GM21786 (cell line): ENCODE data around the gene ASAP3.

Source experiments
- ATAC-seq: cut with Tn5 transposase; IDR thresholded peaks from one replicate; pipeline ENCODE4 v1.9.1; 2021; ENCODE audit not compliant: unreplicated experiment

ASAP3 gene

DNA sequence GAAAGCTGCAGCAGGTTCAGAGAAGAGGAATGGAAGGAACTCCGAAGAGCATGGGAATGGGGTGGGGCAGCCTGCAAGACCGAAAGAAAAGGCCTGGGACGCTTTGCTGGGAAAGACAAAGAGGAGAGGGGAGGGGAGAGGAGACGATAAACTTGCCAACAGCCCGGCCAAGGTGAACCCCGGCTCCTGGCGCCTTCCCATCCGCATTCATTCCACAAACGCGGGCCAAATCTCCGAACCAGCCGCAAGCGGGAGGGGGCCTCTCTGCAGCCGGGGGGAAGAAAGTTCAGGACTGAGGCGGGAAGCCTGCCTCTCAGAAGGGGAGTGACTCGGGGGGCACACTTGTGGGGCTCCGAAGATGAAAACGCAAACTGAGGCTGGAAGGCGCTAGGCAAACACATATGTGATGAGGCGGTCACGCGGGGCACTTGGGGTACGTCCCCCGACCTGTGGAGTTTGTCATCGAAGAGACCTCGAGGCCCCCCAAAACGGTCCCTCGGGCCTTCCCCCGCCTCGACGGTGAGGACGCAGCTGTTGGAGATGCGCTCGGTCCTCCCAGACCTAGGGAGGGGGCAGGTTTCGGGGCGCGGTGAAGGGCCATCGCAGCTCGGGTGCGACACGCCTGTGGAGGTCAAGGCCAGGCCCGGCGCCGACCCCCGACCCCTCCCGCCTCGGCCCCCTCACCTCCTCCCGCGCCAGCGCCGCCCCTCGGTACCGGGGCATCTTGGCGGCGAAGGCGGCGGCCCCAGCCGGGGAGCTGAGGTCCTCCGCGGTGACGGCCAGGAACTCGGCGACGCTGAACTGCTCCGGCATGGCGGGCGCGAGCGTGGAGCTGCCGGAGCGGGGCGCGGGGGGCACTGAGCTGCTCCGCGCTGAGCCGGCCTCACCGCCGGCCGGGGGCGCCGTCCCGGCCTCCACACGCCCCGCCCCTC lies at the start of gene ASAP3:
ASAP3 (minus strand) TSS at position 859 of the 932 bp plus-strand sequence; CDS start at position 813, 46 bp downstream.
- no peak for ATAC-seq

- ATAC-seq, result no peak
These were observed 49.5 kb upstream of the ASAP3 start for GRCh38 chr1:23533246-23534023.

DNA sequence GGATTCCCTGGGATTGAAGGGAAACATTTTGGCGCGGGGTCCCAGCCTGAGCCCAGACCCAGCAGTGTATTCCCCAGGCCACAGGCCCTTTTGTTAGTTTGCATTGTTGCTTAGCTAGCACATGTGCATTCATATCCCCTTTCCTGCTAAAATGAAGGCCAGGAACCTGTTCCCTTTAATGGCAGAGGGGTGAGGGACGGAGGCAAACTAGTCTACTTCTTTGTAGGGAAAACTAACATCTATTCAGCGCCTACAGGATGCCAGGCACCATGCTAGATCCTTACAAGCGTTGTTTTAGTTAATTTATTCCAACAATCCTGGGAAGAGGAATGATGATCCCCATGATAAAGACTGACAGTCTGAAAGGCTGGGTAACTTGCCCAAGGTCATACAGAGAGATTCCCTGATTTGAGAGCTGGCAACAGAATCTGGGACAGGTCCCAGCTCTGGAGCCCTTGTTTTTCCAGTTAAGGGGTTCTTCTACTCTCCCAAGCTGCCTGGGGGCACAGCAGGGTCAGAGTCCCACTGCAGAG lies 47.6 kb upstream of the ASAP3 start:
- ATAC-seq, result no peak

- ATAC-seq, result no peak
These were observed 47.0 kb upstream of the ASAP3 start, which contains the start of gene E2F2 for GRCh38 chr1:23530747-23531561. TSS of gene E2F2 (minus strand) at chr1:23531233. CDS start at chr1:23530793, 440 bp downstream.

GRCh38 chr1:23530087-23530746 lies 46.2 kb upstream of the ASAP3 start:
- no peak for ATAC-seq

DNA sequence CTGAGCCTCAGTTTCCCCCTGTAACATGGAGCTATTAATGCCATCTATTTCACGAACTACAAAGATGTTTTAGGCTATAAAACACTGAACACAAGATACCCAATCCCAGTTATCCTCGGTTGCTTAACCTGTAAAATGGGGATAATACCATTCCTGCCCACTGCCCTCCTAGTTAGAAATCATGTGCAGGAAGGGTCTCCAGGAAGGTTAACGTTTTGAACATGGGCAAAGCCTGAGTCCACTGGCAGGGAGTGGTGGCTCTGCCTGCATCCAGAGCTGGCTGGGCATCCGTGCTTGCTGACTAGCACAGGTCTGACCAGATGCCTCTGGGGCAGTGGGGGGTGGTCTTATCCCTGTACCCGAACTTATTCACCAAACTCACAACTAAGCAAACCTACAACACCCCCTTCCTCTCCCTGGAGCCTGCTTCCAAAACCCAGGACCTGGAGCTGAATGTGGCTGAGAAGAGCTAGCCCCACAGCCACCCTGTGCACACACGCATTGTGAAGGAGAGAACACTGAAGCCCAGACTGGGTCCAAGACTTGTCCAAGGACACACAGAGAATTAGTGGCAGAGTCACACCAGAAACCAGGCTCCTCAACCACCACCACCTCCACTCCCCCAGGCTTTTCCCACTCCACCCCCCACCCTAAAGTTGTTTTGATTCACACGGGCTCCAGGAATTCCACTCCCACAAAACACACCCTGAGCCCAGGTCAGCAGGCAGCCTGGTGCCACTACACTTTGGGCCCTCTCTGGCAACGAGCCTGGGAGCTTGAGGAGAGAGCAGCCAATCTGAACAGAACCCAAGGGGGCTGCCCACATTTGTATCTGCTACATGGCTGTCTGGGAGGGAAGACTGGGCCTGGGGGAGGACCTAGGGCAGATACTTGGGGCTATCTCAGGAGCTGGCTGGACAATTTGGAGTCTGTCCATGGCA lies 45.4 kb upstream of the ASAP3 start:
- ATAC-seq, result no peak

DNA sequence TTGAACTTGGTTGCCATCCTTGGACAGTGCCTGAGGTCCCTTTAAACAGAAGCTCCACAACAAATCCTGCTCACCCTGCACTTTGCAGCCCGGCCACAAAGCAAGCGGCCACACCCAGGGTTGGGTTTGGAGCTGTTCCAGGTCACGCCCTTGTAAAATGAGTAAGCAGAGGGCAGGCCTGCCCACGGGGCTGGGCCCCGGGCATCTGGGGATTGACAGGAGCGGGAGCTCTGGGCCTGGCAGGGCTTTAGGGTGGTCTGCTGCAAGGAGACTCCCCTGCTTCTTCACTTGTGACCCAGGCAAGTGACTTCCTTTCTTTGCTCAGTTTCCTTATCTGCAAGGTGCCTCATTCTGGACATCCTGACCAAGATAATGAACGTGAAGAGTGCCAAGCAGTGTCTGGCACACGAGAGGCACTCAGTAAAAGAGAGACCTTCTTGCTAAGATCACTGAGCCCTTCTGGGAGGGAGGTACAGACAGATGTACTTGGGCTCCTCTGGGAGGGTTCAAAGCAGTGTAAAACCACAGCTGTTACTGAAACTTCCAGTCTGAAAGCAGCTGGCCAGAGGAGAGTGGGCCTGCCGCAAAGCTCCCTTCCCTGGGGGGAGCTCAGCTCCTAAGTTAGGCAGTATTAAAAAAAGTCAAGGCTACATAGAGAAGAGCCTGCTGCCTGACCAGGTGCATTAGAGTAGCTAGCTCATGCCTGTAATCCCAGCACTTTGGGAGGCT lies 44.4 kb upstream of the ASAP3 start:
- ATAC-seq, result peak; percentile 41

GRCh38 chr1:23527900-23528249 lies 43.9 kb upstream of the ASAP3 start:
- ATAC-seq, result no peak

- ATAC-seq, result no peak
These were observed 43.4 kb upstream of the ASAP3 start for GRCh38 chr1:23527366-23527765.

DNA sequence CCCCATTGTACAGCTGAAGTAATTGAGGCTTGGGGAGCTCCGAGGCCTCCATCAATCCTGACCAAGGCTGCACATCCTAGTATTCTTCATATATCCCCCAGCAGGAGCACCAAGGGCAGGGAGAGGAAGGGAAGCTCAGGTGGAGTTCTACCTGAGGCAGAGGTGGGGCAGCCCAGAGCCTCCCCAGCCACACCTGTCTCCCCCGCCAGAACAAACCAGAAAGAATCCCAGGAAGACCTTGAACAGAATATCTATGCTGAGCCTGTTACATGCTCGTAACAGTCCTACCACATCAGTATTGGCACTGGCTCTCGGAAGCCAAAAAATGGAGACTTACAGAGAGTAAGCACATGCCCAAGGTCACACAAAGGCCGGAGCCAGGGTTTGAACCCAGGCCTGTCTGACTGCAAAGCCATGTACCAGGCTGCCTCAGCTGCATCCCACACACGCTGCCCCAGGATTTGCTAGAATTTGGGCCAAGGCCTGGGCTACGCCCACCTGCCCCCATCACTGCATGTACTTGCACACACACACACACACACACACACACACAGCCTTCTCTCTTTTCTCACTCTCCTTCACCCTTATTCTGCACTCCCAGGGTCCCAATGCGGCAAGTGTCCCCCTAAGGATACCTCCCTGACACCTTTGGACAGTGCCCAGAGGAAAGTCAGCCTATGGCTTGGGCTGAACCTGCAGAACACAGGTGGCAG lies 42.5 kb upstream of the ASAP3 start:
- no peak for ATAC-seq

DNA sequence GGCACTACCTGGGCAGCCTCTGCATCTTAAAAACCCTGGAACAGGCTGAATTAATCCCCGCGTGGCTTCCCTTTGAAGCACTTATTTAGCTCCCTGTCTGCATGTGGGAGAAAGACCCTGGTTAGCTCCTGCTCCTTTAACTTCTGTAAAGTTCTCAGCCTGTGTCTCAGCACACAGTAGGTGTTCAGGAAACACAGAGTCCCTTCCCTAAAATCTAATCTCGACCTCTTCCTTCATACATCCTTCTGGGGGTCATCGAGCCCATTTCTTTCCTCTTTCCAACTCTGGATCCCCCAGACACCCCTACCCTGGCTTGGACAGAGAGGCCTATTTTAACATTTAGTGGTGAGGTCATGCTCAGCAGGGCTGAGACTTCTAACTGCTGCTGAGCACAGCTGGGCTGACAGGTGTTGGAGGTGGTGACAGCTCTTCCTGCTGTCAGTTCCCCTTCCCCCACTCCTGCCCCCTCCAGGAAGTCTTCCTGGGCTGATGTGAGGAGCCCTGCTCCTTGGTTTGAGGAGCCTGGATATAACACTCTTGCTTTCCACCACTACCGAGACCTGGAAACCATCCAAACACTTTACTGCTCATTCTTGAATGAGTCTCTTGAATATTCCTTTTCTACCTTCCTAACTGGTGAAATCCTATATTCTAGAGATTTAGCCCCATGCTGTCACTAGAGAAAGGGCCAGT lies 41.7 kb upstream of the ASAP3 start:
- ATAC-seq, result no peak

DNA sequence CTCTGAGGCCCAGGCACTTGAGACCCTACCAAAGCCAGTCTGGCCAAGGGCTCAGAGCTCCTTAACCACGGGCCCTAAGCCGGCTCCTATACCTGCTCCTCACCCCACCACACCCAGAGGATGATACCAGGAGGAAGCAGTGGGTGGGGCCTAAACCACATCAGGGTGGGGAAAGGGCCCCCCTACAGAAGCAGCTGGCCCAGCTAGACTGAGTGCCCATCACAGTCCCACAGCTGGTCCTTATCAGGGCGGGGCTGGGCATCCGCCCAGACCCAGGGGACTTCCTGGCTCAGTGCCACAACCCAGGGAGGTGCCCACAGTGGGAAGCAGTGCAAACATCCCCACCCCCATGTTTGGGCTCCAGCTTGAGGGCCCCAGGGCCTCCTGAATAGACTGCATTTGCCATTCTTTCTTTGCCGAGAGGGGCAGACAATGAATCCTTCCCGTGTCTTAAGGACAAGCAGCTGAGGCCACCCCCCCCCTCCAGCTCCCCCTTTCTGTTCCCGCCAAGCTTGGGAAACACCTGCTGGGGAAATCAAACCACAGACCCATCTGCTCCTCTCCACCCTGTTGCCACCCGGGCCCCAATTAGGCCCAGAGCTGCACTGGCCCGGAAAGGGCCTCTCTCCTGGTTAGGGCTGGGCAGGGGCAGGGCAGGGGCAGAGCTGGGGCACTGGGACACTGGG lies 40.9 kb upstream of the ASAP3 start:
- no peak for ATAC-seq

GRCh38 chr1:23524163-23524562 lies 40.2 kb upstream of the ASAP3 start:
- no peak for ATAC-seq

GRCh38 chr1:23522244-23522982 lies 38.4 kb upstream of the ASAP3 start:
- no peak for ATAC-seq

DNA sequence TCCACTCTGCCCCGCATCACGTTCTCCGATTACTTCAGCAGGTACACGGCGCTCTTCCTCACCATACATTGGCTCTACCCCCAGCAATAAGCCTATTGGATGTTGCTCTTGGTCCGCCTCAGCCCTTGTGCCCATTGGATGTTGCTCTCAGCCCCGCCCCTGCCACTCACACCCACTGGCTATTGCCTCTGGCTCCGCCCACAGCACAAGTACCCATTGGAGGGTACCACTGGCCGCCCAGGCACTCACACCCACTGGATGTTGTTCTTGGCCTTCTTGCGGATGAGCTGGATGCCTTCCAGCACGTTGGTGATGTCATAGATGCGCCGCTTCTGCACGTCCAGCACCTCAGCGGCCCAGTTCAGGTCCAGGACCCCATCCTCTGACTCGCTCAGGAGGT lies 37.6 kb upstream of the ASAP3 start:
- no peak for ATAC-seq

DNA sequence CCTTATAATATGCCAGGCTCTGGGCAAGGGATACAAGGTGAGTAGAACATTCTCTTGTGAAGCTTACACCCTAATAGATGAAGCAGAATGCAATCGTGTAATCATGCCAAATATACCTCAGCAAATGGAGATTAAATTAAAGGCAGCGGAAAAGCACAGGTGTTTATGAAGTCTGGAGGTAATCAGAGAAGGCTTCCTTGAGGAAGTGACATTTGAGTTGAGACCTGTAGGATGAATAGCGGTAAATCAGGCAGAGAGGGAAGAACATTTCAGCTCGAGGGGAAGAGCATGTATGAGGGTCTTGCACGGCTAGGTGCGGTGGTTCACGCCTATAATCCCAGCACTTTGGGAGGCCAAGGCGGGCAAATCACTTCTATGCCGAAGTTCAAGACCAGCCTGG lies 33.6 kb upstream of the ASAP3 start:
- no peak for ATAC-seq
